IPS DF 6.9 (cell line): ENCODE data around the gene FBXW11.
A peak's percentile ranks its signal among the peaks of the same experiment; 100 is the strongest.
"Not testable (repeated sequence)": the region's sequence is repeated elsewhere in the genome, so short reads cannot be mapped to it uniquely, and the experiment has no call there.

Experiments used
- DNase-seq: peaks from one replicate; pipeline ENCODE4 v3.0.0-alpha.2; 2013; ENCODE audit warnings: low read depth, low spot score
- H3K27ac ChIP-seq: one replicate; pipeline ENCODE4 v1.5.1; 2013; ENCODE audit warnings: low read length, control low read depth
- H3K27me3 ChIP-seq: 2 replicates; pipeline ENCODE4 v1.6.1; 2013; ENCODE audit warnings: mild to moderate bottlenecking, low read length; ENCODE audit not compliant: control insufficient read depth, insufficient read depth
- H3K36me3 ChIP-seq: 2 replicates; pipeline ENCODE4 v1.6.1; 2013; ENCODE audit warnings: low read length; ENCODE audit not compliant: control insufficient read depth, insufficient read depth
- H3K4me1 ChIP-seq: 2 replicates; pipeline ENCODE4 v1.6.1; 2013; ENCODE audit warnings: low read length; ENCODE audit not compliant: control insufficient read depth, insufficient read depth
- H3K4me3 ChIP-seq: 2 replicates; pipeline ENCODE4 v1.5.1; 2013; ENCODE audit warnings: mild to moderate bottlenecking, low read length
- H3K9me3 ChIP-seq: 2 replicates; pipeline ENCODE4 v1.6.1; 2013; ENCODE audit warnings: low read length, inconsistent platforms; ENCODE audit not compliant: control insufficient read depth, insufficient read depth
- WGBS: extraction: QIAGEN DNeasy Blood & Tissue Kit; methylation state at CpG from one replicate; pipeline ENCODE4 v1.1.7; 2013; ENCODE audit warnings: mixed read lengths, missing lambda C conversion rate; ENCODE audit not compliant: insufficient read length, insufficient coverage; 5-methylcytosine and 5-hydroxymethylcytosine counted together

FBXW11 gene

GRCh38 chr5:171986772-171987171 lies 19.7 kb downstream of the FBXW11 start:
- H3K36me3 ChIP-seq = no peaks in the 10 kb centered on the region
- no peak for DNase-seq
- no peaks in the 10 kb centered on the region for H3K9me3 ChIP-seq
- H3K4me1 ChIP-seq = peaks cover 10% of the 10 kb centered on the region
- H3K27me3 ChIP-seq = no peaks in the 10 kb centered on the region
- H3K4me3 ChIP-seq = no peak overlapping the region
- H3K27ac ChIP-seq = no peak overlapping the region
- no CpG with 5 or more reads among the region's 4 CpGs for WGBS

- Histone ChIP-seq H3K27ac (no peak overlapping the region), H3K9me3 (no peaks in the 10 kb centered on the region), H3K4me1 (peaks cover 10% of the 10 kb centered on the region)
Measured at GRCh38 chr5:171984748-171985419, 21.6 kb downstream of the FBXW11 start.

GRCh38 chr5:171981847-171982246 lies 24.6 kb downstream of the FBXW11 start:
- H3K4me1 ChIP-seq = peaks cover 12% of the 10 kb centered on the region
- WGBS = no CpG with 5 or more reads among the region's 2 CpGs
- no peaks in the 10 kb centered on the region for H3K27me3 ChIP-seq
- no peak overlapping the region for H3K4me3 ChIP-seq
- H3K27ac ChIP-seq = no peak overlapping the region
- no peaks in the 10 kb centered on the region; the same call in 1 of the 2 replicates for H3K9me3 ChIP-seq
- no peaks in the 10 kb centered on the region for H3K36me3 ChIP-seq
- DNase-seq = no peak

More at GRCh38 chr5:171984748-171985419, 21.6 kb downstream of the FBXW11 start:
- no peaks in the 10 kb centered on the region for H3K36me3 ChIP-seq
- H3K4me3 ChIP-seq = no peak overlapping the region
- no peak for DNase-seq
- WGBS = 100% methylated on average over 1 of the region's 6 CpGs
- H3K27me3 ChIP-seq = no peaks in the 10 kb centered on the region

- peak; percentile 41 for DNase-seq
- WGBS = no CpG with 5 or more reads among the region's 3 CpGs
- Histone ChIP-seq H3K4me3 (no peak overlapping the region), H3K9me3 (no peaks in the 10 kb centered on the region; the same call in 1 of the 2 replicates), H3K27ac (no peak overlapping the region), H3K36me3 (no peaks in the 10 kb centered on the region), H3K4me1 (peaks cover 12% of the 10 kb centered on the region), H3K27me3 (no peaks in the 10 kb centered on the region)
Measured at GRCh38 chr5:171980792-171981191, 25.6 kb downstream of the FBXW11 start.

GRCh38 chr5:171979606-171980005 lies 26.8 kb downstream of the FBXW11 start:
- WGBS = no CpG with 5 or more reads among the region's 8 CpGs
- no peak overlapping the region for H3K4me3 ChIP-seq
- H3K36me3 ChIP-seq = no peaks in the 10 kb centered on the region; the same call in 1 of the 2 replicates
- no peaks in the 10 kb centered on the region for H3K27me3 ChIP-seq
- DNase-seq = no peak
- H3K9me3 ChIP-seq = no peaks in the 10 kb centered on the region; the same call in 1 of the 2 replicates
- H3K27ac ChIP-seq = no peak overlapping the region
- H3K4me1 ChIP-seq = peaks cover 12% of the 10 kb centered on the region

- WGBS = no CpG with 5 or more reads among the region's 4 CpGs
- H3K27me3 ChIP-seq = no peaks in the 10 kb centered on the region
- H3K27ac ChIP-seq = no peak overlapping the region
- peak; percentile 20 for DNase-seq
- H3K36me3 ChIP-seq = no peaks in the 10 kb centered on the region; the same call in 1 of the 2 replicates
- no peaks in the 10 kb centered on the region; the same call in 1 of the 2 replicates for H3K9me3 ChIP-seq
- peaks cover 12% of the 10 kb centered on the region for H3K4me1 ChIP-seq
- H3K4me3 ChIP-seq = no peak overlapping the region
Measured at GRCh38 chr5:171978519-171978918, 27.9 kb downstream of the FBXW11 start.

- Histone ChIP-seq H3K27ac (no peak overlapping the region), H3K27me3 (no peaks in the 10 kb centered on the region), H3K9me3 (no peaks in the 10 kb centered on the region; the same call in 1 of the 2 replicates), H3K4me1 (peaks cover 9% of the 10 kb centered on the region), H3K4me3 (no peak overlapping the region), H3K36me3 (no peaks in the 10 kb centered on the region; the same call in 1 of the 2 replicates)
- WGBS = no CpG with 5 or more reads among the region's 1 CpG
- no peak for DNase-seq
Measured at GRCh38 chr5:171978016-171978415, 28.4 kb downstream of the FBXW11 start.

- not testable (repeated sequence) for H3K4me3 ChIP-seq, DNase-seq, H3K27ac ChIP-seq, H3K27me3 ChIP-seq, H3K9me3 ChIP-seq, H3K36me3 ChIP-seq, H3K4me1 ChIP-seq
- WGBS = no CpG with 5 or more reads among the region's 6 CpGs
Measured at GRCh38 chr5:171977244-171977950, 29.0 kb downstream of the FBXW11 start.

GRCh38 chr5:171975877-171976667 lies 30.4 kb downstream of the FBXW11 start:
- no peaks in the 10 kb centered on the region; the same call in 1 of the 2 replicates for H3K9me3 ChIP-seq
- no CpG with 5 or more reads among the region's 5 CpGs for WGBS
- H3K27ac ChIP-seq = no peak overlapping the region
- no peaks in the 10 kb centered on the region for H3K27me3 ChIP-seq
- no peak overlapping the region for H3K4me3 ChIP-seq
- H3K36me3 ChIP-seq = no peaks in the 10 kb centered on the region; the same call in 1 of the 2 replicates
- H3K4me1 ChIP-seq = peaks cover 7% of the 10 kb centered on the region
- no peak for DNase-seq

GRCh38 chr5:171975262-171975876 lies 31.1 kb downstream of the FBXW11 start:
- peaks cover 7% of the 10 kb centered on the region for H3K4me1 ChIP-seq
- H3K27ac ChIP-seq = no peak overlapping the region
- no peaks in the 10 kb centered on the region; the same call in 1 of the 2 replicates for H3K9me3 ChIP-seq
- WGBS = no CpG with 5 or more reads among the region's 3 CpGs
- no peaks in the 10 kb centered on the region for H3K27me3 ChIP-seq
- no peak overlapping the region for H3K4me3 ChIP-seq
- no peak for DNase-seq
- no peaks in the 10 kb centered on the region; the same call in 1 of the 2 replicates for H3K36me3 ChIP-seq
